SK-N-SH treated with all-trans-retinoic acid at 6 μM for 48 hours (cell line): Measurements from ENCODE around the gene MITF.

Source experiments
- ATAC-seq: fragments of 200-7000 bp; cut with Tn5 transposase; 3 replicates; pipeline ENCODE4 v1.9.1; 2020; ENCODE audit warnings: mild to moderate bottlenecking, moderate library complexity
- ARNTL ChIP-seq: fragments of 450-650 bp; formaldehyde crosslinking; IDR thresholded peaks from 2 replicates; pipeline ENCODE4 v1.5.0; 2020; ENCODE audit warnings: low read depth, mild to moderate bottlenecking, moderate library complexity, borderline replicate concordance
- CREB5 ChIP-seq: fragments of 250-450 bp; sonication (Bioruptor Pico); IDR thresholded peaks from 2 replicates; pipeline ENCODE4 v1.5.1; 2020; ENCODE audit warnings: low read depth, mild to moderate bottlenecking, moderate library complexity
- CSDC2 ChIP-seq: fragments of 250-450 bp; sonication (Bioruptor Pico); IDR thresholded peaks from 2 replicates; pipeline ENCODE4 v1.5.0; 2020; ENCODE audit warnings: mild to moderate bottlenecking, moderate library complexity
- CSRNP3 ChIP-seq: fragments of 250-450 bp; sonication (Bioruptor Pico); IDR thresholded peaks from 2 replicates; pipeline ENCODE4 v1.5.1; 2021; ENCODE audit warnings: mild to moderate bottlenecking, moderate library complexity
- ESRRG ChIP-seq: fragments of 250-450 bp; sonication (Bioruptor Pico); IDR thresholded peaks from 2 replicates; pipeline ENCODE4 v1.6.1; 2021; ENCODE audit warnings: mild to moderate bottlenecking
- GLIS3 ChIP-seq: fragments of 250-450 bp; sonication (Bioruptor Pico); IDR thresholded peaks from 2 replicates; pipeline ENCODE4 v1.5.0; 2020; ENCODE audit warnings: mild to moderate bottlenecking, moderate library complexity
- ISL1 ChIP-seq: fragments of 250-450 bp; sonication (Bioruptor Pico); IDR thresholded peaks from 2 replicates; pipeline ENCODE4 v2.1.2; 2022; ENCODE audit warnings: mild to moderate bottlenecking, moderate library complexity
- OSR1 ChIP-seq: fragments of 250-450 bp; sonication (Bioruptor Pico); IDR thresholded peaks from 2 replicates; pipeline ENCODE4 v1.8.0; 2022; ENCODE audit warnings: moderate library complexity, mild to moderate bottlenecking, inconsistent platforms
- PATZ1 ChIP-seq: fragments of 250-450 bp; sonication (Bioruptor Pico); IDR thresholded peaks from 2 replicates; pipeline ENCODE4 v1.8.0; 2020; ENCODE audit warnings: mild to moderate bottlenecking, moderate library complexity, borderline replicate concordance
- POU6F1 ChIP-seq: fragments of 250-450 bp; sonication (Bioruptor Pico); IDR thresholded peaks from 2 replicates; pipeline ENCODE4 v1.8.0; 2021; ENCODE audit warnings: low read depth, mild to moderate bottlenecking, moderate library complexity, borderline replicate concordance
- PPARA ChIP-seq: fragments of 250-450 bp; sonication (Bioruptor Pico); IDR thresholded peaks from 2 replicates; pipeline ENCODE4 v1.5.0; 2020; ENCODE audit warnings: mild to moderate bottlenecking, borderline replicate concordance
- RARB ChIP-seq: fragments of 250-450 bp; sonication (Bioruptor Pico); IDR thresholded peaks from 2 replicates; pipeline ENCODE4 v1.8.0; 2021; ENCODE audit warnings: mild to moderate bottlenecking, moderate library complexity
- SNAI2 ChIP-seq: fragments of 250-450 bp; sonication (Bioruptor Pico); IDR thresholded peaks from 2 replicates; pipeline ENCODE4 v1.5.0; 2020; ENCODE audit warnings: mild to moderate bottlenecking, moderate library complexity
- TCF4 ChIP-seq: fragments of 250-450 bp; sonication (Bioruptor Pico); IDR thresholded peaks from 2 replicates; pipeline ENCODE4 v1.8.0; 2021; ENCODE audit warnings: mild to moderate bottlenecking, moderate library complexity, borderline replicate concordance
- TOX ChIP-seq: fragments of 250-450 bp; sonication (Bioruptor Pico); IDR thresholded peaks from 2 replicates; pipeline ENCODE4 v1.8.0; 2021; ENCODE audit warnings: mild to moderate bottlenecking, moderate library complexity, borderline replicate concordance
- TSHZ2 ChIP-seq: fragments of 250-450 bp; sonication (Bioruptor Pico); IDR thresholded peaks from 2 replicates; pipeline ENCODE4 v1.5.0; 2020; ENCODE audit warnings: mild to moderate bottlenecking, moderate library complexity
- ZC3H10 ChIP-seq: fragments of 250-450 bp; sonication (Bioruptor Pico); IDR thresholded peaks from 2 replicates; pipeline ENCODE4 v1.5.1; 2021; ENCODE audit warnings: mild to moderate bottlenecking, moderate library complexity
- ZNF70 ChIP-seq: fragments of 450-650 bp; formaldehyde crosslinking; IDR thresholded peaks from 2 replicates; pipeline ENCODE4 v1.5.0; 2020; ENCODE audit warnings: mild to moderate bottlenecking, moderate library complexity

MITF gene

GRCh38 chr3:69803681-69804270, 64.5 kb downstream of the MITF start:
- ATAC-seq = no peak; the same call in 2 of the 3 replicates
- no peak for TF ChIP-seq POU6F1 (CRISPR knock-in tag)
- TF ChIP-seq TSHZ2 (CRISPR knock-in tag) = no peak
- no peak for TF ChIP-seq GLIS3 (CRISPR knock-in tag)
- no peak for TF ChIP-seq ESRRG (CRISPR knock-in tag)
- TF ChIP-seq CSRNP3 (CRISPR knock-in tag) = no peak
- no peak for TF ChIP-seq CSDC2 (CRISPR knock-in tag)
- no peak for TF ChIP-seq OSR1 (CRISPR knock-in tag)
- TF ChIP-seq SNAI2 (CRISPR knock-in tag) = no peak
- TF ChIP-seq, all 23 proteins: peak for 0

GRCh38 chr3:69805491-69805890, 66.2 kb downstream of the MITF start:
- no peak for ATAC-seq
- no peak for TF ChIP-seq PATZ1 (CRISPR knock-in tag)
- TF ChIP-seq TOX (CRISPR knock-in tag) = no peak
- TF ChIP-seq CREB5 = no peak
- TF ChIP-seq ZC3H10 = no peak
- TF ChIP-seq POU6F1 (CRISPR knock-in tag) = no peak
- TF ChIP-seq TSHZ2 (CRISPR knock-in tag) = no peak
- no peak for TF ChIP-seq RARB (CRISPR knock-in tag)
- no peak for TF ChIP-seq OSR1 (CRISPR knock-in tag)
- TF ChIP-seq CSRNP3 (CRISPR knock-in tag) = no peak
- no peak for TF ChIP-seq GLIS3 (CRISPR knock-in tag)
- TF ChIP-seq TCF4 = no peak
- TF ChIP-seq ISL1 (CRISPR knock-in tag) = no peak
- TF ChIP-seq ARNTL (CRISPR knock-in tag) = no peak
- no peak for TF ChIP-seq PPARA (CRISPR knock-in tag)
- TF ChIP-seq ZNF70 = no peak
- no peak for TF ChIP-seq SNAI2 (CRISPR knock-in tag)
